Testis (tissue), 3 donors: ENCODE results near the gene FAM221B. TPM values are rescaled to one million over a fixed set of nuclear protein-coding genes. Genes with fewer than 3 reads are reported as not detected.

Experiments used
- DNase-seq: peaks from one replicate; pipeline ENCODE4 v3.0.0-alpha.2; 2019
- H3K27ac ChIP-seq, 2 donors: fragments of 200-600 bp; sonication (generic); one replicate each; pipeline ENCODE4 v1.5.1; 2019
- H3K27me3 ChIP-seq: fragments of 200-600 bp; sonication (generic); one replicate; pipeline ENCODE4 v1.5.1; 2019
- H3K36me3 ChIP-seq: fragments of 200-600 bp; sonication (generic); one replicate; pipeline ENCODE4 v1.5.1; 2017; ENCODE audit warnings: low read depth; ENCODE audit errors: missing control alignments
- H3K4me1 ChIP-seq: fragments of 200-600 bp; sonication (generic); one replicate; pipeline ENCODE4 v1.5.1; 2019
- H3K4me3 ChIP-seq, 2 donors: fragments of 200-600 bp; sonication (generic); one replicate each; pipeline ENCODE4 v1.5.1; 2017 to 2019
- H3K9me3 ChIP-seq: fragments of 200-600 bp; sonication (generic); one replicate; pipeline ENCODE4 v1.5.1; 2017
- CTCF ChIP-seq, 3 experiments: fragments of 450-650 bp in 2 of 3; fragments of 200-600 bp in 1 of 3; sonication (generic) in 1 of 3; IDR thresholded peaks; one replicate each; pipeline ENCODE4 v1.5.1; 2016 to 2019; ENCODE audit warnings: antibody characterized with exemption in 3 of 3, mild to moderate bottlenecking in 2 of 3, moderate library complexity in 1 of 3
- POLR2A ChIP-seq: fragments of 450-650 bp; IDR thresholded peaks from one replicate; pipeline ENCODE4 v1.6.1; 2017; ENCODE audit warnings: antibody characterized with exemption, mild to moderate bottlenecking, moderate library complexity
- WGBS, 2 donors: methylation state at CpG; one replicate each; pipeline ENCODE4 v1.1.5; 2018; 5-methylcytosine and 5-hydroxymethylcytosine counted together
- intact Hi-C: fragments of 100-400 bp; cut with DNase I; formaldehyde crosslinking; loops from one replicate; pipeline ENCODE4 v1.15.1; 2023; ENCODE audit warnings: low total_unique reads
- polyA plus RNA-seq: library from polyadenylated mRNA; stranded (reverse); fragments of 350-450 nt; fragmentation: Illumina TruSeq; extraction: RNeasy Lipid Tissue Mini Kit (QIAGEN cat#74804); gene quantifications from one replicate; pipeline ENCODE4 v1.2.3, GENCODE V29; 2014; ENCODE audit warnings: low read depth, low replicate concordance; ENCODE audit not compliant: insufficient read depth
- total RNA-seq, 2 donors: library from RNA; depleted of rRNA; stranded (reverse); fragments of >200 nt; gene quantifications; one replicate each; pipeline ENCODE4 v1.2.3, GENCODE V29; 2016

The FAM221B gene
- total and polyA plus RNA-seq, 3 donors from 2014 or later: 4.2 to 17.1 (median 7.2) TPM

- Histone ChIP-seq H3K27ac (no peak overlapping the region), H3K4me3 (no peak overlapping the region), H3K9me3 (no peaks in the 10 kb centered on the region), H3K4me1 (peaks cover 26% of the 10 kb centered on the region), H3K36me3 (no peaks in the 10 kb centered on the region), H3K27me3 (no peaks in the 10 kb centered on the region)
- WGBS, 2 donors: 93% methylated on average over 7 of the region's 7 CpGs
- intact Hi-C loops: loop anchor here (10.0 kb wide), 1 partner anchor 75 kb away; the partner anchor contains the start of genes CREB3 and TLN1
- DNase-seq: no peak
- TF ChIP-seq CTCF (IDR thresholded peaks at IDR 0.05) (no peak), POLR2A (no peak)
These were observed 18.4 kb downstream of the FAM221B start for GRCh38 chr9:35810122-35810521.

GRCh38 chr9:35808433-35808832, 20.1 kb downstream of the FAM221B start:
- Histone ChIP-seq H3K36me3 (no peaks in the 10 kb centered on the region), H3K4me3 (no peak overlapping the region), H3K9me3 (no peaks in the 10 kb centered on the region), H3K4me1 (peaks cover 17% of the 10 kb centered on the region), H3K27me3 (no peaks in the 10 kb centered on the region), H3K27ac (no peak overlapping the region)
- whole genome bisulfite sequencing, 2 donors: 83 to 94% methylated on average over 9 of the region's 9 CpGs
- TF ChIP-seq POLR2A (no peak), CTCF (IDR thresholded peaks at IDR 0.05) (no peak)
- DNase-seq: no peak
- intact Hi-C loops: no loop called here

- intact Hi-C loops: no loop called here
- no peak for TF ChIP-seq CTCF (IDR thresholded peaks at IDR 0.05)
- 94 to 98% methylated on average over 8 of the region's 8 CpGs for WGBS, 2 donors
- DNase-seq: no peak
- Histone ChIP-seq H3K9me3 (no peaks in the 10 kb centered on the region), H3K36me3 (no peaks in the 10 kb centered on the region), H3K27me3 (no peaks in the 10 kb centered on the region), H3K27ac (no peak overlapping the region), H3K4me3 (no peak overlapping the region), H3K4me1 (peaks cover under 1% of the 10 kb centered on the region)
These were observed 22.4 kb downstream of the FAM221B start for GRCh38 chr9:35806101-35806500.

- WGBS, 2 donors: 90 to 94% methylated on average over 13 of the region's 13 CpGs
- no peaks in the 10 kb centered on the region for H3K27me3 ChIP-seq
- no peaks in the 10 kb centered on the region for H3K9me3 ChIP-seq
- H3K4me3 ChIP-seq: no peak overlapping the region
- H3K36me3 ChIP-seq: no peaks in the 10 kb centered on the region
- no peaks in the 10 kb centered on the region for H3K4me1 ChIP-seq
- TF ChIP-seq CTCF (IDR thresholded peaks at IDR 0.05) (no peak), POLR2A (no peak)
- no peak overlapping the region for H3K27ac ChIP-seq
- no peak for DNase-seq
- intact Hi-C loops: no loop called here
These were observed 27.0 kb downstream of the FAM221B start for GRCh38 chr9:35801328-35802128.

- TF ChIP-seq CTCF (IDR thresholded peaks at IDR 0.05): no peak
- no peak for TF ChIP-seq POLR2A
- H3K27me3 ChIP-seq: no peaks in the 10 kb centered on the region
- H3K4me1 ChIP-seq: no peaks in the 10 kb centered on the region
- H3K36me3 ChIP-seq: no peaks in the 10 kb centered on the region
- H3K27ac ChIP-seq: no peak overlapping the region
- no peak overlapping the region for H3K4me3 ChIP-seq
- DNase-seq: no peak
- intact Hi-C loops: no loop called here
- 80 to 84% methylated on average over 7 of the region's 7 CpGs for WGBS, 2 donors
- no peaks in the 10 kb centered on the region for H3K9me3 ChIP-seq
These were observed 28.0 kb downstream of the FAM221B start for GRCh38 chr9:35800530-35800929.
